GM18505 (cell line): Measurements from ENCODE around the gene LRMDA.

ENCODE experiments used
- ATAC-seq: cut with Tn5 transposase; IDR thresholded peaks from one replicate; pipeline ENCODE4 v1.9.1; 2021; ENCODE audit not compliant: unreplicated experiment
- POLR2A ChIP-seq: IDR thresholded peaks from 4 replicates; pipeline ENCODE4 v1.6.1; 2011; ENCODE audit warnings: borderline replicate concordance; ENCODE audit not compliant: insufficient read depth, insufficient read length; ENCODE audit errors: extremely low read depth

The LRMDA gene

GRCh38 chr10:75962395-75963061 is 531.1 kb downstream of the LRMDA start:
- ATAC-seq, result no peak
- TF ChIP-seq POLR2A, result no peak

- no peak for TF ChIP-seq POLR2A
- ATAC-seq, result no peak
Observed at GRCh38 chr10:75967491-75967890, 536.1 kb downstream of the LRMDA start.

GRCh38 chr10:75969031-75969430 is 537.6 kb downstream of the LRMDA start:
- no peak for TF ChIP-seq POLR2A

GRCh38 chr10:75971402-75972211 is 540.2 kb downstream of the LRMDA start:
- no peak for ATAC-seq

More at GRCh38 chr10:75969031-75969430, 537.6 kb downstream of the LRMDA start:
- no peak for ATAC-seq

GRCh38 chr10:75972491-75973276 is 541.3 kb downstream of the LRMDA start:
- TF ChIP-seq POLR2A, result no peak
- no peak for ATAC-seq

More at GRCh38 chr10:75971402-75972211, 540.2 kb downstream of the LRMDA start:
- no peak for TF ChIP-seq POLR2A

- ATAC-seq, result no peak
Observed at GRCh38 chr10:75974080-75974479, 542.7 kb downstream of the LRMDA start.

GRCh38 chr10:75976681-75977080 is 545.3 kb downstream of the LRMDA start:
- no peak for TF ChIP-seq POLR2A
- no peak for ATAC-seq

More at GRCh38 chr10:75974080-75974479, 542.7 kb downstream of the LRMDA start:
- TF ChIP-seq POLR2A, result no peak

- TF ChIP-seq POLR2A, result no peak
Observed at GRCh38 chr10:75977139-75977538, 545.7 kb downstream of the LRMDA start.

GRCh38 chr10:75978213-75978612 is 546.8 kb downstream of the LRMDA start:
- no peak for TF ChIP-seq POLR2A
- no peak for ATAC-seq

More at GRCh38 chr10:75977139-75977538, 545.7 kb downstream of the LRMDA start:
- ATAC-seq, result no peak

- TF ChIP-seq POLR2A, result no peak
- ATAC-seq, result no peak
Observed at GRCh38 chr10:75980419-75981002, 549.1 kb downstream of the LRMDA start.

- no peak for TF ChIP-seq POLR2A
- no peak for ATAC-seq
Observed at GRCh38 chr10:75982611-75983369, 551.4 kb downstream of the LRMDA start.

GRCh38 chr10:75984067-75984466 is 552.6 kb downstream of the LRMDA start:
- TF ChIP-seq POLR2A, result no peak
- ATAC-seq, result no peak
